Measurements from ENCODE around the gene CYP26A1.

DNA sequence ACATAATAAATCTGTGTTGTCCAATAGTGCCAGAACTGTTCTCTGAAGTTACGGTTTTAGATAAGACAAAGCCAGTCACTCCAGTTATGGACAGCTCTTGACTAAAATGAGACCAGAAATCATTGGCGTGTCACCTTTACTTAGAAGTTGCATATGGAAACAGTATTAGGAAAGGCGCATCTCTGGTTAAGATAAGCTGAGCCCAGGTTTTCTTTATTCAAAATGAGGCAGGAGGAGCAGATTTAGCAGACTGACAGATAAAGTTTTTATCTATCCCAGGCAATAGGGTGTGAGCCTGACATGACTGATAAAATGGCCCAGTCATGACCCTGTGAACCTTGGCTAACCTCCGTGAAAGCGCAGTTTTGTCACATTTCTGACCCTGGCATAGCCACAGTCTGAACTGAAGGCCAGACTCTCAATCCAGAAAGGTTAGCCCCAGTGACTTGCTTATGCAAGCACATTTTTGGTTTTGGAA lies 4.2 kb downstream of the CYP26A1 start:
- no peak for TF ChIP-seq EZH2phosphoT487 (IDR thresholded peaks at IDR 0.05; ENCODE audit: low read length)
- TF ChIP-seq, protein P1, sequence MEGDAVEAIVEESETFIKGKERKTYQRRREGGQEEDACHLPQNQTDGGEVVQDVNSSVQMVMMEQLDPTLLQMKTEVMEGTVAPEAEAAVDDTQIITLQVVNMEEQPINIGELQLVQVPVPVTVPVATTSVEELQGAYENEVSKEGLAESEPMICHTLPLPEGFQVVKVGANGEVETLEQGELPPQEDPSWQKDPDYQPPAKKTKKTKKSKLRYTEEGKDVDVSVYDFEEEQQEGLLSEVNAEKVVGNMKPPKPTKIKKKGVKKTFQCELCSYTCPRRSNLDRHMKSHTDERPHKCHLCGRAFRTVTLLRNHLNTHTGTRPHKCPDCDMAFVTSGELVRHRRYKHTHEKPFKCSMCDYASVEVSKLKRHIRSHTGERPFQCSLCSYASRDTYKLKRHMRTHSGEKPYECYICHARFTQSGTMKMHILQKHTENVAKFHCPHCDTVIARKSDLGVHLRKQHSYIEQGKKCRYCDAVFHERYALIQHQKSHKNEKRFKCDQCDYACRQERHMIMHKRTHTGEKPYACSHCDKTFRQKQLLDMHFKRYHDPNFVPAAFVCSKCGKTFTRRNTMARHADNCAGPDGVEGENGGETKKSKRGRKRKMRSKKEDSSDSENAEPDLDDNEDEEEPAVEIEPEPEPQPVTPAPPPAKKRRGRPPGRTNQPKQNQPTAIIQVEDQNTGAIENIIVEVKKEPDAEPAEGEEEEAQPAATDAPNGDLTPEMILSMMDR (IDR thresholded peaks at IDR 0.05; ENCODE audit: low read length) = no peak
- no peak for TF ChIP-seq EZH2 (optimal IDR thresholded peaks at IDR 0.05; ENCODE audit: low read depth, low read length)
